Adrenal gland (tissue), 12 donors: ENCODE measurements around the gene GPR176. TPM values are rescaled to one million over a fixed set of nuclear protein-coding genes. Genes with fewer than 3 reads are reported as not detected.

Source experiments
- DNase-seq, 7 donors: peaks; one replicate each; pipeline ENCODE4 v3.0.0-alpha.2; 2019 to 2020
- H3K27ac ChIP-seq, 5 donors: fragments of 200-600 bp; sonication (generic) in 4 of 5; 1 replicate in 3 of 5; 2 replicates in 2 of 5; pipeline versions ENCODE4 v1.5.1 to v1.8.0; 2016 to 2020; ENCODE audit warnings: mild to moderate bottlenecking in 1 of 5
- H3K27me3 ChIP-seq: fragments of 200-600 bp; 2 replicates; pipeline ENCODE4 v1.8.0; 2021
- H3K36me3 ChIP-seq, 2 donors: fragments of 200-600 bp; replicated peaks in 1 of 2; 1 replicate in 1 of 2; 2 replicates in 1 of 2; pipeline versions ENCODE4 v1.5.1 to v1.8.0; 2018 to 2022
- H3K4me1 ChIP-seq, 2 donors: fragments of 200-600 bp; replicated peaks in 1 of 2; 1 replicate in 1 of 2; 2 replicates in 1 of 2; pipeline versions ENCODE4 v1.5.1 to v1.8.0; 2018 to 2021
- H3K4me3 ChIP-seq, 4 donors: fragments of 200-600 bp; sonication (generic) in 3 of 4; one replicate each; pipeline ENCODE4 v1.5.1; 2016 to 2018
- H3K9me3 ChIP-seq, 3 donors: fragments of 200-600 bp; sonication (generic) in 1 of 3; replicated peaks in 1 of 3; 1 replicate in 2 of 3; 2 replicates in 1 of 3; pipeline versions ENCODE4 v1.5.1 to v1.8.0; 2016 to 2021
- POLR2A ChIP-seq, 2 donors: fragments of 450-650 bp; IDR thresholded peaks; one replicate each; pipeline ENCODE4 v1.6.1; 2017; ENCODE audit warnings: antibody characterized with exemption in 2 of 2, mild to moderate bottlenecking in 2 of 2, moderate library complexity in 1 of 2
- WGBS, 4 donors: extraction: QIAGEN DNeasy Blood & Tissue Kit in 2 of 4; methylation state at CpG; one replicate each; pipeline versions ENCODE4 v1.1.5 to v1.1.7; 2013 to 2017; 5-methylcytosine and 5-hydroxymethylcytosine counted together
- intact Hi-C, 2 donors: fragments of 100-400 bp; cut with DNase I; formaldehyde crosslinking; loops; one replicate each; pipeline versions ENCODE4 v1.14.1 to v1.15.0; 2022 to 2023
- polyA plus RNA-seq, 3 donors: library from polyadenylated mRNA; stranded (reverse); fragments of 200-250 nt in 2 of 3; fragments of 350-450 nt in 1 of 3; fragmentation: Illumina TruSeq in 1 of 3; extraction: RNeasy Lipid Tissue Mini Kit (QIAGEN cat#74804) in 1 of 3; gene quantifications; one replicate each; pipeline ENCODE4 v1.2.3, GENCODE V29; 2013 to 2014
- total RNA-seq, 9 donors: library from RNA; depleted of rRNA in 4 of 9; stranded (reverse); fragments of >200 nt in 4 of 9; fragments of 120-200 nt in 1 of 9; fragmentation: NEBNext Ultra II Directional in 1 of 9; extraction: Animal tissue kit (Norgen Biotek cat#: 25700) in 1 of 9; gene quantifications; one replicate each; pipeline versions ENCODE4 v1.1.0 to v1.2.4, GENCODE V29; 2013 to 2023
- TF ChIP-seq, protein P1 (sequence below), 6 experiments: fragments of 450-650 bp in 4 of 6; fragments of 200-600 bp in 2 of 6; sonication (generic) in 1 of 6; IDR thresholded peaks; 1 replicate in 5 of 6; 2 replicates in 1 of 6; pipeline versions ENCODE4 v1.5.1 to v1.8.0; 2016 to 2021; ENCODE audit warnings: antibody characterized with exemption in 6 of 6, mild to moderate bottlenecking in 2 of 6, moderate library complexity in 1 of 6
- donor health status: healthy with polysubstance abuse.
- donor health status: Bipolar disorder and iron deficiency.
- donor health status: DM: yes; HTN: yes; CAD: no.
- donor health status: DM: no; HTN: no; CAD: no.
- donor health status: DM: no; HTN: no; CAD: no.
- donor health status: DM: yes; HTN: yes; CAD: no.

GPR176 gene
- total and polyA plus RNA-seq, 12 donors = 1.4 to 12.7 (median 5.6) TPM

- H3K27ac ChIP-seq = no peak overlapping the region
- H3K27me3 ChIP-seq = no peaks in the 10 kb centered on the region
- intact Hi-C loops = no loop called here
- H3K36me3 ChIP-seq = no peaks in the 10 kb centered on the region
- H3K9me3 ChIP-seq = no peaks in the 10 kb centered on the region
- no peak for DNase-seq
- WGBS, 4 donors = 65 to 78% (median 69%) methylated on average over 3 of the region's 3 CpGs
- TF ChIP-seq, protein P1, sequence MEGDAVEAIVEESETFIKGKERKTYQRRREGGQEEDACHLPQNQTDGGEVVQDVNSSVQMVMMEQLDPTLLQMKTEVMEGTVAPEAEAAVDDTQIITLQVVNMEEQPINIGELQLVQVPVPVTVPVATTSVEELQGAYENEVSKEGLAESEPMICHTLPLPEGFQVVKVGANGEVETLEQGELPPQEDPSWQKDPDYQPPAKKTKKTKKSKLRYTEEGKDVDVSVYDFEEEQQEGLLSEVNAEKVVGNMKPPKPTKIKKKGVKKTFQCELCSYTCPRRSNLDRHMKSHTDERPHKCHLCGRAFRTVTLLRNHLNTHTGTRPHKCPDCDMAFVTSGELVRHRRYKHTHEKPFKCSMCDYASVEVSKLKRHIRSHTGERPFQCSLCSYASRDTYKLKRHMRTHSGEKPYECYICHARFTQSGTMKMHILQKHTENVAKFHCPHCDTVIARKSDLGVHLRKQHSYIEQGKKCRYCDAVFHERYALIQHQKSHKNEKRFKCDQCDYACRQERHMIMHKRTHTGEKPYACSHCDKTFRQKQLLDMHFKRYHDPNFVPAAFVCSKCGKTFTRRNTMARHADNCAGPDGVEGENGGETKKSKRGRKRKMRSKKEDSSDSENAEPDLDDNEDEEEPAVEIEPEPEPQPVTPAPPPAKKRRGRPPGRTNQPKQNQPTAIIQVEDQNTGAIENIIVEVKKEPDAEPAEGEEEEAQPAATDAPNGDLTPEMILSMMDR (IDR thresholded peaks at IDR 0.05) = no peak
- no peak for TF ChIP-seq POLR2A (IDR thresholded peaks at IDR 0.05)
- no peaks in the 10 kb centered on the region for H3K4me1 ChIP-seq
- no peak overlapping the region for H3K4me3 ChIP-seq
Measured at GRCh38 chr15:39774688-39775267, 145.3 kb downstream of the GPR176 start.

DNA sequence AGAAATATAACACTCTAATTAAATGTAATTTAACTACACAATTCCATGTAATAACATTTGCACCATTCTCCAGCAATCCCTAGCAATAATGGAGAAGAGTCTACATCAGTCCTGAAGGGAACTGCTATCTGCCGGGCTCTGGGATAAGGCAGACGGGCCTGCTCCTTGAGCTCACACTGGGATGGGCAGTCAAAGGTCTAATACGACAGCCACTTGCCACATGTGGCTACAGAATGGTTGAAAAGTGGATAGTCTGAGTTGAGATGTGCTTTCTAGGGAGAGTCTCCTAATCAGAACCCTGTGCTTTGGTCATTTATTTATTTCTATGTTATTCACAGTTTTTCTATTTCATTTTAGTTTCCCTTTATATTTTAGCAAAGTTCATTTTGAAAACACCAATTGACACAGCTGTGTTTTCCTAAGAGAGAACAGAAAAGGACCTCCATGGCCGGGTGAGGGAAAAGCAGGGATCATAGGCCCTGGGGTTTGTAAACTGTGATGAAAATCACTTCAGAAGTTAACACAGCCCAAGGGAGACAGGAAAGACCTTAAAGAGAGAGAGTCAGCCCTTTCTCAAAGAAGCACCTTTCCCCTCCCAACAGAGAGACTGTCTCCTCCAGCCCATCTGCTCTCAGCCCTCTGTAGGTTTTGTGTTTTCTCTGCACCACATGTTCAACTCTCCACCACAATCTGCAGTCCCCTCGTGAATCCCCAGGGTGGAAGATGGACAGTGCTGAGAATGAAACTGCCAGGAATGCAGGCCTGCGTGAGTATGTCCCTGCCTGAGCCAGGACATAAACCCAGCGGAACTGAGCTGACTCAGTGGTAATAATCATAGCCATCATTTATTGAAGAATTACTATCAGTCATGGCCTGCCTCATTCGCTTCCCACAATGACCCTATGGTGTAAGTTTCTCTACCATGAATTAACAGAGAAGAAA lies 149.0 kb downstream of the GPR176 start:
- no peak for DNase-seq
- 70 to 76% (median 75%) methylated on average over 8 of the region's 8 CpGs for WGBS, 4 donors
- Histone ChIP-seq H3K9me3 (no peaks in the 10 kb centered on the region), H3K27me3 (no peaks in the 10 kb centered on the region), H3K27ac (peak overlapping the region in 2 of 5 donors; percentile 24 to 42), H3K4me1 (no peaks in the 10 kb centered on the region), H3K4me3 (no peak overlapping the region), H3K36me3 (no peaks in the 10 kb centered on the region)
- intact Hi-C loops = no loop called here
- no peak for TF ChIP-seq POLR2A (IDR thresholded peaks at IDR 0.05)
- TF ChIP-seq, protein P1 (IDR thresholded peaks at IDR 0.05) = no peak

GRCh38 chr15:39767921-39768320 lies 152.1 kb downstream of the GPR176 start:
- intact Hi-C loops = loop anchor here in 1 of 2 donors (10.0 kb wide), 1 partner anchor 1063 kb away; no protein-coding TSS in a partner anchor
- Histone ChIP-seq H3K27me3 (no peaks in the 10 kb centered on the region), H3K9me3 (no peaks in the 10 kb centered on the region), H3K36me3 (no peaks in the 10 kb centered on the region), H3K4me1 (no peaks in the 10 kb centered on the region), H3K27ac (no peak overlapping the region), H3K4me3 (no peak overlapping the region)
- DNase-seq = no peak
- 81 to 95% (median 88%) methylated on average over 5 of the region's 5 CpGs for WGBS, 4 donors
- TF ChIP-seq POLR2A (IDR thresholded peaks at IDR 0.05) = no peak
- TF ChIP-seq, protein P1 (IDR thresholded peaks at IDR 0.05) = no peak

DNA sequence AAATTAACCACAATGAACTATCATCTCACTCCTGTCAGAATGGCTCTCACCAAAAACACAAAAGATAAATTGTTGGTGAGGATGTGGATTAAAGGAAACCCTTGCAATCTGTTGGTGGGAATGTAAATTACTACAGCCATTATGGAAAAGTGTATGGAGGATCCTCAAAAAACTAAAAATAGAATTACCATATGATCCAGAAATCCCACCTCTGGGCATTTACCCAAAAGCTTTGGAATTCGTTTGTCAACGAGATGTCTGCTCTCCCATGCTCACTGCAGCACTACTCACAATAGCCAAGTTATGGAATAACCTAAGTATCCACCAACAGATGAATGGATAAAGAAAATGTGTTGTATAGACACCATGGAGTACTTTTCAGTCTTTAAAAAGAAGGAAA lies 159.1 kb downstream of the GPR176 start:
- no peak for TF ChIP-seq POLR2A (IDR thresholded peaks at IDR 0.05)
- TF ChIP-seq, protein P1 (IDR thresholded peaks at IDR 0.05) = no peak
- H3K4me3 ChIP-seq = no peak overlapping the region
- WGBS, 4 donors = 67 to 76% (median 71%) methylated on average over 2 of the region's 2 CpGs
- no peaks in the 10 kb centered on the region for H3K4me1 ChIP-seq
- no peaks in the 10 kb centered on the region for H3K9me3 ChIP-seq
- DNase-seq = no peak
- no peaks in the 10 kb centered on the region for H3K36me3 ChIP-seq
- H3K27me3 ChIP-seq = no peaks in the 10 kb centered on the region
- H3K27ac ChIP-seq = no peak overlapping the region
- intact Hi-C loops = loop anchor here in 1 of 2 donors (10.0 kb wide), 1 partner anchor 1056 kb away; no protein-coding TSS in a partner anchor
